ENCODE results near the gene NDUFS8.

The NDUFS8 gene

GRCh38 chr11:68077617-68078582 lies 47.4 kb downstream of the NDUFS8 start:
- no peak overlapping the region for H3K4me3 ChIP-seq (ENCODE audit: low read length, poor library complexity, severe bottlenecking)
- H3K4me1 ChIP-seq (ENCODE audit: insufficient read depth, low read length, poor library complexity, severe bottlenecking), result no peaks in the 10 kb centered on the region
- peaks cover 3% of the 10 kb centered on the region; the same call in 1 of the 2 replicates for H3K79me2 ChIP-seq (ENCODE audit: insufficient read depth, low read length)
- H4K20me1 ChIP-seq (ENCODE audit: insufficient read depth, low read length, poor library complexity, severe bottlenecking), result no peaks in the 10 kb centered on the region
- no peaks in the 10 kb centered on the region for H3K27me3 ChIP-seq (ENCODE audit: insufficient read depth, low read length, poor library complexity, severe bottlenecking)
- H3K36me3 ChIP-seq (ENCODE audit: insufficient read depth, low read length), result peaks cover 59% of the 10 kb centered on the region; the same call in 1 of the 2 replicates
- no peak overlapping the region for H3K9ac ChIP-seq (ENCODE audit: low read depth, low read length, poor library complexity, severe bottlenecking)
- no peaks in the 10 kb centered on the region for H3K9me2 ChIP-seq (replicated peaks; ENCODE audit: low read depth, low read length)
- H3F3A ChIP-seq (ENCODE audit: low read depth), result no peaks in the 10 kb centered on the region
- TF ChIP-seq CTCF (conservative IDR thresholded peaks at IDR 0.05; ENCODE audit: low read length), result no peak
- no peak for TF ChIP-seq EZH2phosphoT487 (IDR thresholded peaks at IDR 0.05; ENCODE audit: borderline replicate concordance)
- no peaks in the 10 kb centered on the region for H3K9me3 ChIP-seq (ENCODE audit: insufficient read depth, low read depth, low read length)
- H3K4me2 ChIP-seq (ENCODE audit: low read depth, low read length, poor library complexity, severe bottlenecking), result no peak overlapping the region
- H2AFZ ChIP-seq (ENCODE audit: low read length), result no peak overlapping the region

DNA sequence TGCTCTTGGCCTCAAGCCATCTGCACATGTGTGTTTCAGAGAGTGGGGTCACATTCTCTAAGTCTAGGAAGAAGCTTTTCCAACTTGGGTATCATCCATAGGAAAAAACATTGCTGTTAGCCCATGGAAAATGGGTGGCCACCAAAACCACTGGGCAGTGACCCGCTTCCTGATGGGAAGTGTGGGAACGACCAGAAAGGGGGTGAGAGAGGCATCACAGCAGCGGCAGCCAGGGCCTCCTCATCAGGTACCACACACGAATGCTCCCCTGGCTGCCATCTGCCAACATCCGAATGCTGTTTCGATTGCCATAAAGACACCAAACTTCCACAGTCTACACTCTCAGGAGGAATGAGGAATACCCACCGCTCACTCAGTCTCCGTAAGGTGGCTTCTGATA lies 50.4 kb downstream of the NDUFS8 start:
- TF ChIP-seq EZH2phosphoT487 (IDR thresholded peaks at IDR 0.05; ENCODE audit: borderline replicate concordance) (no peak), CTCF (conservative IDR thresholded peaks at IDR 0.05; ENCODE audit: low read length) (no peak)
- H3F3A ChIP-seq (ENCODE audit: low read depth), result no peaks in the 10 kb centered on the region

DNA sequence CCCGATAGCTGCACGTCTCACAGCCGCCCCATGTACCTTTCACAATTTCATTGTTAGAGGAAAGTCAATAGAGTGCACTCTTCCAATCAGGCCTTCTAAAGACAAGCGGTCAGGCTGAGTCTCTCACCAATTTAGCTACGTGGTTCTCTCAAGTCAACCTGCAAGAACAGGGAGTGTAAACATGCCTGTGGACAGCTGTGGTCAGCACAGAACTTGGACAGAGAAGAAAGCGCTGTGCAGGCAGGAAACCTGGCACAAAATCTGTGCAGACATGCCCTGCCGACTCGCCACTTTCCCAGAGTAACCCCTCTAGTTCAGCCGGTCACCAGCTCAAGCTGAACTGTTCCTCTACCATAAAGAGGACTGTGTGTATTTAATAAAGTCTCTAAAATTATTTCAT lies 51.2 kb downstream of the NDUFS8 start:
- Histone ChIP-seq H3K4me2 (ENCODE audit: low read depth, low read length, poor library complexity, severe bottlenecking) (no peak overlapping the region), H3K36me3 (ENCODE audit: insufficient read depth, low read length) (peaks cover 42% of the 10 kb centered on the region; the same call in 1 of the 2 replicates), H3F3A (ENCODE audit: low read depth) (no peaks in the 10 kb centered on the region), H3K79me2 (ENCODE audit: insufficient read depth, low read length) (peaks cover 11% of the 10 kb centered on the region; the same call in 1 of the 2 replicates), H4K20me1 (ENCODE audit: insufficient read depth, low read length, poor library complexity, severe bottlenecking) (no peaks in the 10 kb centered on the region), H3K9me3 (ENCODE audit: insufficient read depth, low read depth, low read length) (no peaks in the 10 kb centered on the region), H2AFZ (ENCODE audit: low read length) (no peak overlapping the region), H3K4me3 (ENCODE audit: low read length, poor library complexity, severe bottlenecking) (no peak overlapping the region), H3K27me3 (ENCODE audit: insufficient read depth, low read length, poor library complexity, severe bottlenecking) (no peaks in the 10 kb centered on the region), H3K4me1 (ENCODE audit: insufficient read depth, low read length, poor library complexity, severe bottlenecking) (no peaks in the 10 kb centered on the region), H3K9me2 (replicated peaks; ENCODE audit: low read depth, low read length) (no peaks in the 10 kb centered on the region), H3K9ac (ENCODE audit: low read depth, low read length, poor library complexity, severe bottlenecking) (no peak overlapping the region)
- TF ChIP-seq CTCF (conservative IDR thresholded peaks at IDR 0.05; ENCODE audit: low read length) (no peak), EZH2phosphoT487 (IDR thresholded peaks at IDR 0.05; ENCODE audit: borderline replicate concordance) (no peak)

More for the DNA sequence above, 50.4 kb downstream of the NDUFS8 start:
- Histone ChIP-seq H3K4me2 (ENCODE audit: low read depth, low read length, poor library complexity, severe bottlenecking) (no peak overlapping the region), H4K20me1 (ENCODE audit: insufficient read depth, low read length, poor library complexity, severe bottlenecking) (no peaks in the 10 kb centered on the region), H3K9me3 (ENCODE audit: insufficient read depth, low read depth, low read length) (no peaks in the 10 kb centered on the region), H2AFZ (ENCODE audit: low read length) (no peak overlapping the region), H3K36me3 (ENCODE audit: insufficient read depth, low read length) (peaks cover 42% of the 10 kb centered on the region; the same call in 1 of the 2 replicates), H3K9me2 (replicated peaks; ENCODE audit: low read depth, low read length) (no peaks in the 10 kb centered on the region), H3K27me3 (ENCODE audit: insufficient read depth, low read length, poor library complexity, severe bottlenecking) (no peaks in the 10 kb centered on the region), H3K4me3 (ENCODE audit: low read length, poor library complexity, severe bottlenecking) (no peak overlapping the region), H3K9ac (ENCODE audit: low read depth, low read length, poor library complexity, severe bottlenecking) (no peak overlapping the region), H3K4me1 (ENCODE audit: insufficient read depth, low read length, poor library complexity, severe bottlenecking) (no peaks in the 10 kb centered on the region), H3K79me2 (ENCODE audit: insufficient read depth, low read length) (peaks cover 8% of the 10 kb centered on the region; the same call in 1 of the 2 replicates)
